CD4-positive, alpha-beta T cell treated with Interleukin-10 for 1 hour (primary cell): Measurements from ENCODE around the gene RDH14.
A peak's percentile ranks its signal among the peaks of the same experiment; 100 is the strongest.

ENCODE experiments used
- DNase-seq: peaks from one replicate; pipeline ENCODE4 v3.0.0-alpha.2; 2020

The RDH14 gene

GRCh38 chr2:18560031-18560796 is at the start of gene RDH14:
TSS of gene RDH14 (minus strand) at chr2:18560653. CDS start at chr2:18560572, 81 bp downstream.
- DNase-seq, result peak; percentile 94

GRCh38 chr2:18610090-18610489 is 49.6 kb upstream of the RDH14 start:
- DNase-seq, result no peak

- no peak for DNase-seq
Measured at GRCh38 chr2:18605115-18605514, 44.7 kb upstream of the RDH14 start.

GRCh38 chr2:18604531-18604885 is 44.1 kb upstream of the RDH14 start:
- DNase-seq, result no peak

GRCh38 chr2:18603854-18604530 is 43.5 kb upstream of the RDH14 start:
- DNase-seq, result no peak

GRCh38 chr2:18602298-18602697 is 41.8 kb upstream of the RDH14 start:
- DNase-seq, result no peak

GRCh38 chr2:18600255-18600613 is 39.8 kb upstream of the RDH14 start:
- no peak for DNase-seq

- DNase-seq, result no peak
Measured at GRCh38 chr2:18599509-18600254, 39.2 kb upstream of the RDH14 start.

- DNase-seq, result no peak
Measured at GRCh38 chr2:18598848-18599484, 38.5 kb upstream of the RDH14 start.

- DNase-seq, result no peak
Measured at GRCh38 chr2:18597618-18598017, 37.2 kb upstream of the RDH14 start.

GRCh38 chr2:18596993-18597392 is 36.5 kb upstream of the RDH14 start:
- no peak for DNase-seq

GRCh38 chr2:18593496-18593895 is 33.0 kb upstream of the RDH14 start:
- DNase-seq, result no peak

GRCh38 chr2:18592372-18592771 is 31.9 kb upstream of the RDH14 start:
- no peak for DNase-seq

GRCh38 chr2:18589354-18589753 is 28.9 kb upstream of the RDH14 start, which contains the start of gene NT5C1B:
TSS of gene NT5C1B (minus strand) at chr2:18589569. CDS start at chr2:18589468, 101 bp downstream.
- DNase-seq, result no peak

- no peak for DNase-seq
Measured at GRCh38 chr2:18588802-18589201, 28.3 kb upstream of the RDH14 start.

GRCh38 chr2:18588049-18588448 is 27.6 kb upstream of the RDH14 start:
- no peak for DNase-seq

- no peak for DNase-seq
Measured at GRCh38 chr2:18585526-18585925, 25.1 kb upstream of the RDH14 start.

- no peak for DNase-seq
Measured at GRCh38 chr2:18584608-18584954, 24.1 kb upstream of the RDH14 start.

GRCh38 chr2:18583905-18584607 is 23.6 kb upstream of the RDH14 start:
- DNase-seq, result no peak

GRCh38 chr2:18580606-18581005 is 20.2 kb upstream of the RDH14 start:
- DNase-seq, result no peak

GRCh38 chr2:18578033-18578432 is 17.6 kb upstream of the RDH14 start:
- DNase-seq, result no peak

GRCh38 chr2:18566145-18566769 is 5.8 kb upstream of the RDH14 start:
- no peak for DNase-seq

- DNase-seq, result no peak
Measured at GRCh38 chr2:18560797-18561085, 288 bp upstream of the RDH14 start.
